GM12872 (cell line): ENCODE data around the gene NSD2.

Experiments used
- TF ChIP-seq, protein P1 (sequence below): IDR thresholded peaks from 3 replicates; pipeline ENCODE4 v1.5.1; 2011; ENCODE audit warnings: low read depth, mild to moderate bottlenecking, low read length, moderate library complexity; ENCODE audit not compliant: insufficient read depth

The NSD2 gene

GRCh38 chr4:1937550-1937949 lies 66.4 kb downstream of the NSD2 start:
- TF ChIP-seq, protein P1, sequence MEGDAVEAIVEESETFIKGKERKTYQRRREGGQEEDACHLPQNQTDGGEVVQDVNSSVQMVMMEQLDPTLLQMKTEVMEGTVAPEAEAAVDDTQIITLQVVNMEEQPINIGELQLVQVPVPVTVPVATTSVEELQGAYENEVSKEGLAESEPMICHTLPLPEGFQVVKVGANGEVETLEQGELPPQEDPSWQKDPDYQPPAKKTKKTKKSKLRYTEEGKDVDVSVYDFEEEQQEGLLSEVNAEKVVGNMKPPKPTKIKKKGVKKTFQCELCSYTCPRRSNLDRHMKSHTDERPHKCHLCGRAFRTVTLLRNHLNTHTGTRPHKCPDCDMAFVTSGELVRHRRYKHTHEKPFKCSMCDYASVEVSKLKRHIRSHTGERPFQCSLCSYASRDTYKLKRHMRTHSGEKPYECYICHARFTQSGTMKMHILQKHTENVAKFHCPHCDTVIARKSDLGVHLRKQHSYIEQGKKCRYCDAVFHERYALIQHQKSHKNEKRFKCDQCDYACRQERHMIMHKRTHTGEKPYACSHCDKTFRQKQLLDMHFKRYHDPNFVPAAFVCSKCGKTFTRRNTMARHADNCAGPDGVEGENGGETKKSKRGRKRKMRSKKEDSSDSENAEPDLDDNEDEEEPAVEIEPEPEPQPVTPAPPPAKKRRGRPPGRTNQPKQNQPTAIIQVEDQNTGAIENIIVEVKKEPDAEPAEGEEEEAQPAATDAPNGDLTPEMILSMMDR, result no peak

GRCh38 chr4:1938027-1938426 lies 66.8 kb downstream of the NSD2 start:
- TF ChIP-seq, protein P1, result no peak

DNA sequence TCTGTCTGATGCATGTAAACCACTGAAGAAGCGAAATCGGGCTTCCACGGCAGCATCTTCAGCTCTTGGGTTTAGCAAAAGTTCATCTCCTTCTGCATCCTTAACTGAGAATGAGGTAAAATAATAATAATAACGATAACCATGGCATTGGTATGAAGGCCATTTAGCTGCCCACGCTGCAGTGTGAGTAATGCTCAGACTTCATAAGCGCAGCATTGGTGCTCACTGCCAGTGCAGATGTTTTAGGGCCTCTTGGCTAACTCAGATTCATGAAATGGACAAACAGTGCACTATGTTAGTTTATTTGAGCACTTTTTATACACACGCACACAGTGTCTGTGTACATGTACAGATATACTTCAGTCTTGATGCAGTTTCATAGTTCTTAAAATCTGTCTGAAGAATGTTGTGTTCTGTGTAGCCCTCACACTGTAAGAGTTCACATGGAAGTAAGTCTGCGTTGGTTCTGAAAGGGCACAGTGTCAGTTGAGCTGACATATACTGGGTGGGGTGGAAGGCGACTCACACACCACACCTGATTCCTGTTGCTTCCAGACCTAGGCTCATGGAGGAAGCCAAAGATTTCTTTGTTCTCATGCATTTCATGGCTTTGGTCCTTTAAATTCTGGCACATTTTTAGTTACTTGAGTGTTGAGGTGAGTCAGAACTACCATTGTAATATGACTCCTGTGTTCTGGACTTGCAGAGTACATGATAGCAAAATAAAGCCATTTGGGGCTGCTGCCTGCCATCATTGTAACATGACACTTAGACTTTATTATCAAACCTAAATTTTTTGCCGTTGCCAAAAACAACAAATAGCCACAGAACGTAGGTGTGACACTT lies 68.7 kb downstream of the NSD2 start:
- TF ChIP-seq, protein P1, result no peak

DNA sequence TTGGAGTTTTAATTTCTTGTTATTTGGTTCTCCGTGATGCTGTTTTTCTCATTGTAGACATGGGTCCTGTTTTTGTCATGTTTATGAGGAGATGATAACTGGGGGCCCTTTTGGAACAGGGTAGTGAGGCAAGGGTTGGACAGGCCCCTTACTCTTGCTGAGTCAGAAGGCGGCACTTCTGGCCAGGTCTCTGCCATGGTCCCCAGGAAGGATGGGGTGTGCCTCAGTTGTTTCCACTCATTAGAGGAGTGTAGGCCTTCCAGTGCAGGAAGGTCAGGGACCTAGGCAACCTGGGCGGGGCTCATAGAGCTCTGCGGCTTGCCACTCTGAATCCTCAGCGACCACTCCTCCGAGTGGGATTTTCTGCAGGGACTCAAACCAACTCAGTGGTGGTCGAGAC lies 69.4 kb downstream of the NSD2 start:
- TF ChIP-seq, protein P1, result no peak

DNA sequence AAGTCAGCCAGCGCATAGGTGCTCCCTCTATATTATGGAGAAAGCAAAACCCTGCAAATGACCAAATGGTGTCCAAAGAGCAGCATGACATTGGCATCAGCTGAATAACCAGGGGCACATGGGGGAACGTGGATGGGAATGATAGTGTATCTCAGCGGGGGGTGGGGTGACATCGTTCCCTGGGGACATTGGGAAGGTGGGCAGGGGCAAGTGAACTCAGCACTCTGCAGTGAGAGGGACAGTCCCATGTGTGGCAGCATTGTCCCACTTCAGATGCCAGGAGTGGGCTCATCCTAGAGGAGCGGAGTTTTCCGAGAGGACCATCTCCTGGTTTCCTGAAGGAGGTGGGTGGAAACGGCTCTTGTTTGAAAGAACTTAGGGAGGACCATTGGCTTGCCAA lies 72.7 kb downstream of the NSD2 start:
- TF ChIP-seq, protein P1, result no peak

- TF ChIP-seq, protein P1, result no peak
Measured at GRCh38 chr4:1945124-1945895, 74.1 kb downstream of the NSD2 start.

DNA sequence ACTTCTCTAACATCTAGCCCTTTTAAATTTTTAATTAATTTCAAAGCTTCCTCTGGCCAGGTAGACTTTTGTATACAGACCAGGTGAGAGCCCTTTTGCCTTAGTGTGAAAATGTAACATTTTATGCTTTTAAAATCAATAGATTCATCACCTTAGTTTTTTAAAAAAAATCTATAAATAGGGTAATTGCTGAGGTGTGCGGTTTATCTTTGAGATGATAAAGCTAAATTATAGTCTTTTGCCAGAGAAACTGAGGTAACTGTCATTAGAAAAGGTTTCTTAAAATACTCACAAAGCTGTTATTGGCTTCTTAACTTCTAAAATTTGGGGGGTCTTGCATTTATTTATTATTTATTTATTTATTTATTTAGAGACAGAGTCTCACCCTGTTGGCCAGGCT lies 74.7 kb downstream of the NSD2 start:
- TF ChIP-seq, protein P1, result no peak
